DOHH2 (cell line): ENCODE measurements around the gene CCDC171.

Source experiments
- EZH2phosphoT487 ChIP-seq: fragments of 200-600 bp; sonication (generic); IDR thresholded peaks from 2 replicates; pipeline ENCODE4 v1.6.1; 2017; ENCODE audit warnings: borderline replicate concordance, mild to moderate bottlenecking, antibody characterized with exemption, low read length, moderate library complexity, mixed read lengths
- TF ChIP-seq, protein P1 (sequence below): fragments of 200-600 bp; sonication (generic); IDR thresholded peaks from one replicate; pipeline ENCODE4 v1.5.1; 2014; ENCODE audit warnings: antibody characterized with exemption, mild to moderate bottlenecking, low read depth, low read length; ENCODE audit not compliant: poor library complexity, severe bottlenecking

DNA sequence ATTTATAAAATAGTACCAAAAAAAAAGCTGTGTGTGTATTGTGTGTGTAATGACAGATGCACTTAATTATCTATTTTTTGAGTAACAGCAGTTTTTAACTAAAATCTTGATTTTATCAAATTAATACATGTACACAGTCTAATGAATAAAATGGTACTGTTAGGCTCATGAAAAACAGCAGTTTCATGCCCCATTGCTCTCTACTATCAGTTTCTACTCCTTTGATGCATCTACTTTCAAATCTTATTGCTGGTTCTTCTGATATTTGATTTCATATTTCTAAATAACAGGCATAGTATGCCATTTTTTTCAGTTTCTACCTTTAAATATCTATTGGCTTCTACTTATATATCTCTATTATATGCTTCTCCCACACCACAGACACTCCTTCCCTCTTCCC is 117.4 kb downstream of the CCDC171 start:
- TF ChIP-seq, protein P1, sequence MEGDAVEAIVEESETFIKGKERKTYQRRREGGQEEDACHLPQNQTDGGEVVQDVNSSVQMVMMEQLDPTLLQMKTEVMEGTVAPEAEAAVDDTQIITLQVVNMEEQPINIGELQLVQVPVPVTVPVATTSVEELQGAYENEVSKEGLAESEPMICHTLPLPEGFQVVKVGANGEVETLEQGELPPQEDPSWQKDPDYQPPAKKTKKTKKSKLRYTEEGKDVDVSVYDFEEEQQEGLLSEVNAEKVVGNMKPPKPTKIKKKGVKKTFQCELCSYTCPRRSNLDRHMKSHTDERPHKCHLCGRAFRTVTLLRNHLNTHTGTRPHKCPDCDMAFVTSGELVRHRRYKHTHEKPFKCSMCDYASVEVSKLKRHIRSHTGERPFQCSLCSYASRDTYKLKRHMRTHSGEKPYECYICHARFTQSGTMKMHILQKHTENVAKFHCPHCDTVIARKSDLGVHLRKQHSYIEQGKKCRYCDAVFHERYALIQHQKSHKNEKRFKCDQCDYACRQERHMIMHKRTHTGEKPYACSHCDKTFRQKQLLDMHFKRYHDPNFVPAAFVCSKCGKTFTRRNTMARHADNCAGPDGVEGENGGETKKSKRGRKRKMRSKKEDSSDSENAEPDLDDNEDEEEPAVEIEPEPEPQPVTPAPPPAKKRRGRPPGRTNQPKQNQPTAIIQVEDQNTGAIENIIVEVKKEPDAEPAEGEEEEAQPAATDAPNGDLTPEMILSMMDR: no peak
- TF ChIP-seq EZH2phosphoT487: no peak
